HG03066 (cell line): ENCODE measurements around the gene BCL7C.
"Not testable (repeated sequence)": the region's sequence is repeated elsewhere in the genome, so short reads cannot be mapped to it uniquely, and the experiment has no call there.

Experiments used
- ATAC-seq: cut with Tn5 transposase; IDR thresholded peaks from one replicate; pipeline ENCODE4 v1.9.1; 2021; ENCODE audit warnings: low read depth; ENCODE audit not compliant: unreplicated experiment

Gene BCL7C

DNA sequence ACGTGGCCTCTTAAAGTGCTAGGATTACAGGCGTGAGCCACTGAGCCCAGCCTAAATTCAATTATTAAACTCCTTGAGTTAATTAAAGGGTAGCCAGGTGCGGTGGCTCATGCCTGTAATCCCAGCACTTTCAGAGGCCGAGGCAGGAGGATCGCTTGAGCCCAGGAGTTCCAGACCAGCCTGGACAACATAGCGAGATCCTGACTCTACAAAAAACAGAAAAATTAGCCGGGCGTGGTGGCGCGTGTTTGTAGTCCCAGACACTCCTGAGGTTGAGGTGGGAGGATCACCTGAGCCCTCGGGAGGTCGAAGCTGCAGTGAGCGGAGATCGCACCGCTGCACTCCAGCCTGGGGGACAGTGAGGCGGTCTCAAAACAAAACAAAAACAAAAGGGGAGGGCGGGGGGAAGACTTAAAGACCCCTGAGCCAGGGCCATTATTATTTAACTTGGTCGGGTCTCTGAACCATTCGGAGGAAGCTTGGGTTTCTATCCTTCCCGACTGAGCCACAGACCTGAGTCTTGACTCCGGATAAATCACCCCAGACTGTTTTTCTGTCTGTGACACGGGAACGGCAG lies 19.5 kb downstream of the BCL7C start:
- ATAC-seq: no peak

DNA sequence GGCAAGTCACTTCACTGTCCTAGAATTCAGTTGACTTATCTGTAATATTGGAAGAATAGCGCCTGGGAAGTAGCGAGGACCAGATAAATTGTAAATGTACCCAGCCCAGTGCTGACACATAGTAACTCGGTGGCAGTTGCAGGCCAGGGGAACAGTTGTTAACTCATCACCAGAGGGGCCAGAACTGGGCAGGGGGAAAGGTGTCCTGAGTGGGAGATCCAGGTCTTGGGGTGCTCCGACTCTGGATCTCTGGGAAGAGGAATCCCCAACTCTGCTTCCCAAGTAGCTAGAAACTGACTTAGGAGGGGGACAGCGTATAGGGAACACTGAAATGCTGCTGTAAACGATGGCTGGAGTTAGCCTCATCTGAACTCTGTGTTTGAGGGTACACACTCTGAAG lies 23.0 kb downstream of the BCL7C start:
- no peak for ATAC-seq

DNA sequence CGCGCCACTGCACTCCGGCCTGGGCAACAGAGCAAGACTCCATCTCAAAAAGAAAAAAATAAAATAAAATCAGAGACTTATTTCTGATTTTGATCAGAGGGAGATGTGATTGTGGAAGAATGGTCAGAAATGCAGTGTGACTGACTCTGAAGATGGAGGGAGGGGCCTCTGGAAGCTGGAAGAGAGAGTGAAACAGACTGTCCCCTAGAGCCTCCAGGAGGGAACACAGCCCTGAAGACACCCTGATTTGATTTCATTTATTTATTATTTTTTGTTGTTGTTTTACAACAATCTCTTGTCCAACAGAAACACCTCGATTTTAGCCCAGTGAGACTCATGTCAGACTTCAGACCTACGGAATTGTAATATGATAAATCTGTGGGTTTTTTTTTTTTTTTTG lies 26.1 kb downstream of the BCL7C start:
- ATAC-seq: no peak

DNA sequence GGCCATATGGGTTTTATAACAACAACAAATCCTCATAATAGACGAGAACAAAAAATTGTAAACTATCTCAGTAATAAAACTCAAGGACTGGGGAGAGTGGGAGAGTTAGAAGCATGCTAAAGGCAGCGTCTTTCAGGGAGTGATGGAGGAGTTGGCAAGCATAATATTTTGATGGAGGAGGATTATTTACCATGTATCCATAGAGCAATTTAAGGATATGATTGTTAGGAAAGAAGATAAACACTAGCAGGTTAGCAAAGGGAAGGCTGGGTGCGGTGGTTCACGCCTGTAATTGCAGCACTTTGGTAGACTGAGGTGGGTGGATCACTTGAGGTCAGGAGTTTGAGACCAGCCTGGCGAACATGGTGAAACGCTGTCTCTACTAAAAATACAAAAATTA lies 27.8 kb downstream of the BCL7C start:
- ATAC-seq: no peak

DNA sequence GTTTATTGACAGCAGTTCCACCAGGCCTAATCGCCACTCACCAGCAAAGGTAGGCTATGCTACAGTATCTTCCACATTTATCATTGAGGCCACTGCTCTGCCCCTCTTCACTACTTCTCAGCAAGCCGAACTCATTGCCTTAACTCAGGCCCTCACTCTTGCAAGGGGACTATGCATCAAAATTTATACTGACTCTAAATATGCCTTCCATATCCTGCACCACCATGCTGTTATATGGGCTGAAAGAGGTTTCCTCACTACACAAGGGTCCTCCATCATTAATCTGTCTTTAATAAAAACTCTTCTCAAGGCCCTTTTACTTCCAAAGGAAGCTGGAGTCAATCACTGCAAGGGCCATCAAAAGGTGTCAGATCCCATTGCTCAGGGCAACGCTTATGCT lies 30.7 kb downstream of the BCL7C start:
- not testable (repeated sequence) for ATAC-seq

DNA sequence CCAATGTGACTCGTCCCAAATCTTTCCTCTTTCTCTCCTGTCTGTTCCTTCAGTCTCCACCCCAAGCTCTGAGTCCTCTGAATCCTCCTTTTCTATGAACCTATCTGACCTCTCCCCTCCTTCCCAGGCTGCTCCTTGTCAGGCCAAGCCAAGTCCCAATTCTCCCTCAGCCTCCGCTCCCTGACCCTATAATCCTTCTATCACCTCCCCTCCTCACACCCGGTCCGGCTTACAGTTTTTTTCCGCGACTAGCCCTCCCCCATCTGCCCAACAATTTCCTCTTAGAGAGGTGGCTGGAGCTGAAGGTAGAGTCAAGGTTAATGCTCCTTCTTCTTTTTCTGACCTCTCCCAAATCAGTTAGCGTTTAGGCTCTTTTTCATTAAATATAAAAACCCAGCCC lies 33.1 kb downstream of the BCL7C start:
- not testable (repeated sequence) for ATAC-seq

DNA sequence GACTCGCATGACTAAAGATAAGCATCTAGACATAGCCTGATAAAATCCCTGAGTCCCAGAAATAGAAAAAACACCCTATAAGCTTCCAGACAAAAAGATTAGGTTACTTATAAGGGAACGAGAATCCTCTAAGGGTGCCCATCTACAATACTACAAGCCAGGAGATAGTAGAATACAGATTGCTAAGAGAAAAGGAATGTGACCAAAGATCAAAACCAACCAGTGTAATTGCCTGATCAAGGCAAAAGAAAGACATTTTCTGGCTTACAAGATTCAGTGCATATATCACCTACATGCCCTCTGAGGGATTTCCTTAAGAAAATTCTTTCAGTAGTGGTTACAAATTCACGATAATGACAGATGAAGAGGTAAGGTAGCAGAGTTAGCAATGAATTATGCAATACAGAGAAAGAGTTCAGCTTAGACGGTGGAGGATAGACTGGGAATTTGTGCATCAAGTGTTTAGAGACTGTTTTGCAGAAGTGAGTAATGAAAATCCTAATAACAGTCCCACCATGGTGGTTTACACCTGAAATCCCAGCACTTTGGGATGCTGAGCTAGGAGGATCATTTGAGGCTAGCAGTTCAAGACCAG lies 35.0 kb downstream of the BCL7C start:
- ATAC-seq: no peak

DNA sequence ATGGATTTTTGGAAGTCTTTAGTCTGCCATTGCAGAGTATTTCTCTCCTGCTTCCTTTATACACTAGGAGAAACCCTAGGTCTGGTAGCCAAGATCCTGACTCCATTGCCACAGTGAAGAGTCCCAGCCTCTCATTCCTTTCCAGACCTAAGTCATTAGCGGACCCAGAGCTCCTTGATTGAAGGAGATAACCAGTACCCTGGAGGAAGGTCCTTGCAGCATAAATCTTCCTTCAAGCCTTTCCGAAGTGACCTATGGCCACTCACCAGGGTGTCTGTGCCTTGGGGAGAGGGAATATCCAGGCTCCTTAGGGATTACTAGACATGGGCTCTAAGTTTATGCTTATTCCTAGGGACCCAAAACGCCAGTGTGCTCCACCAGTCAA lies 35.8 kb downstream of the BCL7C start:
- no peak for ATAC-seq

DNA sequence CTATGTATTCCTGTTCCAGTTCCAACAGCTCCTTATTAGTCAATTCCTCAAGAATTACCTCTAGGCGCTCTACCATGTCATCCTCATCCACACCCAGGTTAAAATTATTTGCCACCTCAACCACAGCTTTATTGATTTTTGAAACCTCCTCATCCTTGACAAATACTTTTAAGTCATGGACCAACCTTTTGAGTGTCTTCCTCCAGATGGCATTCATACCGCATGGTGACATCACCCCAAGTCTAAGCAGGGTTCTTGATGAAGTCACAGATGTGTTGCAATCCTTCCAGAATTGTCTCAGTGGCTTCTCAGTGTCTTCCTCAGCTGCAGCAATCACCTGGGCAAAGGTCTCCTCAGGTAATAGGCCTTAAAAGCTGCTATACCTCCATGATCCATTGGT lies 40.1 kb downstream of the BCL7C start:
- ATAC-seq: no peak

DNA sequence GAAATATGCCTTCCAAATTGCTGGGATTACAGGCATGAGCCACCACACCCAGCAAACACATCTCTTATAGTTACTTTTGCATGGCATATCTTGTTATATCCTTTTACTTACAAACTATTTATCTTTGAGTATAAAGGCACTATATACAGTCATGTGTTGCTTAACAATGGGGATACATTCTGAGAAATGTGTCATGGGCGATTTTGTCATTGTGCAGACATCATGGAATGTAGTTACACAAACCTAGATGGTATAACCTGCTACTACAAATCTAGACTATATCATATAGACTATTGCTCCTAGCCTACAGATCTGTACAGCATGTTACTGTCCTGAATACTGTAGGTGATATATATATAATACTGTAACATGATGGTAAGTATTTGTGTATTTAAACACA lies 43.6 kb downstream of the BCL7C start:
- ATAC-seq: no peak

DNA sequence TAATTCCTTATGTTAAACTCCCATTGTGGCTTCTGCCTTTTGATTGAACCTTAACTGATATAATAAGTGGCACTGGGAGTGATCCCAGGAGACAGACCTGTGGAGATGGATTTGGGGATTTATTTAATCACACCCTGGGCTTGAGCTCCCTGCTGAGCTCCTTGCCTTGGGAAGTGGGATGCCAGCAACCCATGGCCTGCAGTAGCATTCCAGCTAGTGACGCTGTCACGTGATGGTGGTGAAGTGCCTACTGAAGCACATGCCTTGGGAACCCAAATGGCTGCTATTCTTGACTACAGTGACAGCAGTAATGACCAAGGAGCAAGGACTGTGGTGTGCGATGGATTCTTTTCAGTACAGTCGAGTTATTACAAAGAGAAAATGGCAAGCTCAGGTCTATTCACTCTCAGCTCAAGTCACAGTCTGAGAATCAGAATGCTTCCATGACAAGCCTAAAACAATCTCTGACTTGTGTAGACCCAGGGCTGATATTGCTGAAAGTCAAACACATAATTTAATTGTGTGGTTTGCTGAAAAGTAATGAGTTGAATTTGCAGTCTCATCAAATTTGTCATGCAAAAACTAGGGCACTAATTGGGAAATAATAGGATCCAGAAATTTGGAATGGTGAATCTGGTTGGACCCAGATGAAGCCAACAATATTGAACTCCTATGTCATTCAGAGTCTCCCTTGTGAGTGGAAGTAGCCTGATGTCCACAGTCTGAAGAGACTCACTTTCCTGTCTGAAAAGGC lies 47.1 kb downstream of the BCL7C start:
- ATAC-seq: no peak

DNA sequence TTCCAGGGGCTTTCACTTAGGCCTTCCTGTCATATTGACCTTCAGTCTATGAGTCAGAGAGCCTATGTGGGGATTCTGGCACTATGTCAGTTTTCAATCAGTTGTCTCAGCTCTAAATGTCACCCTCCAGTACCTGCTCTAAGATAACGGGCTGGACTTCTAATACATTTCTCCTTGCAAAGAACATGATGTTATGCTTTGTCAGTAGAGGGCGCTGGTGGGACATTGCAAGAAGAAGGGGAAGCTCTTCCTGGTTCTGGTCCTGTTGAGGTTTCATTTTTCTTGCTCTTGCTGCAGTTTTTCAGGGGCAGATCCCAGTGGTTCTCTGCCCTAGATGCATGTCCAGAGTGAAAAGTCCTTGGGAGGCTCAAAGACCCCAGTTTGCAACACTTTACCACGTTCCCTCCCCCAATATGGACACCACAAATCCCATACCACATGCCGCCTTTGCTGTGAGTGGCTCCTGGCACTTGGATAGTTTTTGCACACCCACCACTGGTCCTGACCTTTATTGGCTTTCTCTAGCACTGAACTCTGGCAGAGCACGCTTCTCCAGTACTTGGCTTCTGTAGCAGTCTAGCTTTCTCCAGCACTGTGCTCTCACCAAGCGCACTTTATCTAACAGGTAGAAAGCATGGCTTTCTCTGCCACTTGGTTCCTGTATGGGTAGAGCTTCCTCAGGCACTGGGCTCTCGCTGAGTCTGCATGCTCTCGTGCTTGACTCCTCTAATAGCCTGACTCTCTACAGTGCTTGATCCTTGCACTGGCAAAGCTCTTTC lies 49.0 kb downstream of the BCL7C start:
- ATAC-seq: no peak

DNA sequence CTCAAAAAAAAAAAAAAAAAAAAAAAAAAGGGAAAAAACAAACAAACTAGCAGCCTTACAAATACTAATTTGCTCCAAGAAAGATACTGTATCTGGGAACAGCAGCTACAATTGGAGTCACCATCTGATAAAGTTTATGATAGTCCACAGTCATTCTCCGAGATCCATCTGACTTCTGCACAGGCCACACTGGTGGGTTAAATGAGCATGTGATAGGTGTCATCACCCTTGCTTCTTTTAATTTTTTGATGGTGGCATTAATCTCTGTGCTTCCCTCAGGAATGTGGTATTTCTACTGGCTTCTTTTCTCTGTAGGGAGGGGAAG lies 49.6 kb downstream of the BCL7C start:
- ATAC-seq: no peak

DNA sequence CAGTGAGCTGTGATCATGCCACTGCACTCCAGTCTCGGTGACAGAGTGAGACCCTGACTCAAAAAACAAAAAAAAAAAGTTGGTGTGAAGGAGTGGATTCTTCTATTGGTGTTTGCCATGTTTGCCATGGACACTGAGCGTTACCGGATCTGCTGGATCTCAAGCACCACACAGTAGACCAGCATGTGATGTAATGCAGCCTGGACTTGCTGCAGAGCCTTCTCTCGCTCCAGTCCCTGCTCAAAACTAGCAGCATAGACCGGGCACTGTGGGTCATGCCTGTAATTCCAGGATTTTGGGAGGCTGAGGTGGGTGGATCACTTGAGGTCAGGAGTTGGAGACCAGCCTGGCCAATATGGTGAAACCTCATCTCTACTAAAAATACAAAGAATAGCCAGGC lies 50.4 kb downstream of the BCL7C start:
- no peak for ATAC-seq

DNA sequence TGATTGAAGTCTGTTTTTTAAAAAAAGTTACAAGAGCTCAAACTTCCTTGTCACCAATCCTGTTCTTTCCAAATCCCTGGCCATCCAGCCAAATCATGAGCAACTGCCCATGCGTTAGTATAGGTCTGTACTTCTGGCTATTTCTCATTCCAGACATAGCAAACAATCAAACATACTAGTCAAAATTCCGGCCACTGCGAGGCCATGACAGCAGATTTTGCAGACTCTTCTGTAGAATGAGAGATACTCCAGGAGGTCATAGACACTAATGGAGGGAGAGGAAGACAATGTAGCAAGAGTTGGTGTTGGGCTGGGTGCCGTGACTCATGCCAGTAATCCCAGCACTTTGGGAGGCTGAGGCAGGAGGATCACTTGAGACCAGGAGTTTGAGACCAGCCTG lies 50.9 kb downstream of the BCL7C start:
- ATAC-seq: no peak

DNA sequence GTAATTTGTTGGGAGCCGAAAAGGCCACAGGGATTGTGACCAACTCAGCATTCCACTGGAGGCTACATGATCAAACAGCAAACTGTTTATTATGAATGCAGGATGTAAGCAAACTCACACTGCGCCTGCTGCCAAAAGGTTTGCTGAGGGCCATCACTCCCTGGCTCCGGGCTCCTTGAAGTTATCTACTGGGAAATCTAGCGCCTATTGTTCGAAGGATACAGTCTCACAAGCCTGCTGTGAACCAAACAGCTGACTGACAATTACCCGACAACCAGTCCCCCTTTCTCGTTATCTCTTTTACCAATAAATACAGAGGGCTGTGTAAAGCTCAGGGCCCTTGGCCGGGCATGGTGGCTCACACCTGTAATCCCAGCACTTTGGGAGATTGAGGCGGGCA lies 52.5 kb downstream of the BCL7C start:
- ATAC-seq: no peak

DNA sequence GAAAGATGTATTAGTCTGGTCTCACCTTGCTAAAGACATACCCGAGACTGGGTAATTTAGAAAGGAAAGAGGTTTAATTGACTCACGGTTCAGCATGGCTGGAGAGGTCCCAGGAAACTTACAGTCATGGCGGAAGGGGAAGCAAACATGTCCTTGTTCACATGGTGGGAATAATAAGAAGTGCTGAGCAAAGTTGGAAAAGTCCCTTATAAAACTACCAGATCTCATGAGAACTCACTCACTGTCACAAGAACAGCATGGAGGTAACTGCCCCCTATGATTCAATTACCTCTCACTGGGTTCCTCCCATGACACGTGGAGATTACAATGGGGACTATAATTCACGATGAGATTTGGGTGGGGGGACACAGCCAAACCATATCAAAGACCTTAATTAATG lies 53.3 kb downstream of the BCL7C start:
- no peak for ATAC-seq

DNA sequence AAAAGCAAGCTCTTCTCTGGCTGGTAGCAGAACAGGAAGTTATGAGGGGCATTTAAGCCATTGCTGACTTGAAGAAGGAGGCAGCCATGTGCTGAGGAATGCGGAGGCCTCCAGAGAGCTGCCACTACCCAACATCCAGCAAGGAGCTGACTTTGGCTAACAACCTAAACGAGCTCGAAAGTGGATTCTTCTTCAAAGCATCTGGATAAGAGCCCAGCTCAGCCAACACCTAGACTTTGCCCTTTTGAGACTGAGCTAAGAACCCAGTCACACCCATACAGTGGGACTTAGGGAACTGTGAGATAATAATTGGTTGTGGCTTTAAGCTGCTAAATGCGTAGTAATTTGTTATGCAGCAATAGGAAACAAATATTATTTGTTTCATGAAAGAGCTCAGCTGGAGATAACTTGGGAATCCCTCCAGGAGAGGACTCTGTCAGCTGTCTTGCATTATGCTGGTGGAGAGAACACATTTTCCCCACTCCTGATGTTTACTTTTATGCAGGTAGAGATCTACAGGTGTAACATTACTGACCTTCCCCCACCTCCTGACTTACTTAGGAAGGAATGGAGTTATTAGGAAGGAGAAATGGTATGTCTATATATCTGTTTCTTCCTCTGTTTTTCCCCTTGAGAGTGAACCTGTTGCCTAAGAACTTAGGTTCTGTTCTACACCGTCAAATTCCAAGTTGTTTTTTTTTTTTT lies 54.2 kb downstream of the BCL7C start:
- ATAC-seq: no peak

DNA sequence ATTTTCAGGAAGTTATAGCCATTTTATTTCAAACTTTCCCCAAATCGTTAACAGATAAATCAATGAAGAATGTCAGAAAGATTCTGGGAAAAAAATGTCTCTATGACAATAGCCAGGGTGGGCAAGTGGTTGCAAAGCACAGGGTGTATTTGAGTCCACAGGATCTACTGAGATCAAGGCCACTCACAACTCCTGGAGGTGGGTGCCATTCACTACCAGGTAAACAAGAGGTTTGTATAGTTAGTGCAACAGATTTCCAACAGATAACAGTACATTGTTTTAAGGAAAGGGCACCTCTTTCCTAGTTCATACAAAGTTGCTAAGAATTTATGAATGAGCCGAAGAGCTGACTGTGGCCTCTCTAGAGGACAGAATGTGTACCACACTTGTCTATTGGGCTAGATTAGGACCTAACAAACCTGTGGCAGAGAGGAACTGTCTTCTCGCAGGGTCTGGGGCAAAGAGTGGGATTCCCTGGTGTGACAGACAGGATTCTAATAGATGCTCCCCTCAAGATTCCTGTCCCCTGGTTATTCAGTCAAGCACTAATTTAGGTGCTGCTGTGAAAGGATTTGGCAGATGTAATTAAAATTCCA lies 54.9 kb downstream of the BCL7C start:
- ATAC-seq: no peak

DNA sequence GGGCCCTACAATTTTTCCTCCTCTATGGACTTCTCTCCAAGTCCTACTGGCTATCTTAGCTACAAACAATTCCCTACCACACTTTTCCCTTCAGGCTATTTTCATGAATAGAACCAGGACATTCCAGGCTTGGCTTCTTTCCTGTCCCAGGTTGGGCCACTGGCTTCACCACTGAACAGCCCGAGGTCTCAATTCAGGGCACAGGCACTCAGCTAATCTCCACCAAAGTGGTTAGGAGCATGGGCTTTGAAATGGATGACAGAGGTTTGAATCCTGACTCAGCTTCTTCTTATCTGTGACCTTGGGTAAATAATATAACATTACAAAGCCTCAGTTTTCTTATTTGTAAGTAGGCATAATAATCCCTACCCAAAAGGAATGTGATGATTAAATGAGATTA lies 56.0 kb downstream of the BCL7C start:
- ATAC-seq: no peak
